ENCODE data around the gene BRS3.

The BRS3 gene

DNA sequence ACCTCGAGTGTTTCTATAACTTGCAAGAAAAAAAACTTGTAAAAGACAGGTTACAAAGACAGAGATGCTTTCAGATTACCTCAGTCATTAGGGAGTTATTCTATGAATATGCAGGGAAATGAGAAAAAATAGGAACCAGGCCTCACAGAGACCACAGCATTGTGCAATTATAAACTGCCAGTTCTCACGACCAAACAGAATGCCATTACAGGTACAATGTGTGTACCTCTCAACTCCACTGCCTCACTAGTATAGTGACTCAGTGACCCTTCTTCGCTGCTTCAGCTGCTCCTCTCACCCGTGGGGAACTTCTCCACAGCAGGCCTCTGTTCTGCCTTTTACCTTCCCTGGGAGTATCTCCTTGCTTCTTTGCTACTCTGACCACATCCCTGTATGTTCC is 7.3 kb downstream of the BRS3 start:
- no peak for DNase-seq (ENCODE audit: low read depth in 2 of 2)

DNA sequence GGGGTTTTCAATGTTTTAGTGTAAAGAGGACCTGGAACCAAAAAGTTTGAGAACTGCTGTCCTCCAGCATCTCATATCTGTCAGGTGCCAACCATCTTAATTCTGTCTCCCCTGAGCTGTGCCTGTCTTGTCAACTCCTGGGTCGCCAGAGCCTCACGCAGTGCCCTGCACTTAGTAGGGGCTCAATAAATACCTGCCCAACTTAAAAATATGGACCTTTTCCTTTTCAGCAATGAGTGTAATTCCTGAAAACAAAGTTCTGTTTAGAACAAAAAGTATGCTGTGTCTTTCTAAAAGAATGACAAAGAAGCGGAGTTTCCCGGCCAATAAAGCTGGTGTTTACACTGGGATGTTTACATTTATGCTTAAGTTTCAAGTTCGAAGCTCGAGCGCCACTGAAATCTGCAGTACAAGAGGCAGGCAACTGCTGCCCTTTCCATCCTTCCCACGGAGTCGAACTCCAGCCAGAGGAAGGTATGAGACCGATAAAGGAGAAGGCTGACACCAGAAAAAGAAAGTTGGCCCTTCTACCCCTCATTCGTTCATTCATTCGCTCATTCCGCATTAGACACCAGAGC is 8.5 kb downstream of the BRS3 start:
- DNase-seq (ENCODE audit: low read depth in 2 of 2) = no peak

DNA sequence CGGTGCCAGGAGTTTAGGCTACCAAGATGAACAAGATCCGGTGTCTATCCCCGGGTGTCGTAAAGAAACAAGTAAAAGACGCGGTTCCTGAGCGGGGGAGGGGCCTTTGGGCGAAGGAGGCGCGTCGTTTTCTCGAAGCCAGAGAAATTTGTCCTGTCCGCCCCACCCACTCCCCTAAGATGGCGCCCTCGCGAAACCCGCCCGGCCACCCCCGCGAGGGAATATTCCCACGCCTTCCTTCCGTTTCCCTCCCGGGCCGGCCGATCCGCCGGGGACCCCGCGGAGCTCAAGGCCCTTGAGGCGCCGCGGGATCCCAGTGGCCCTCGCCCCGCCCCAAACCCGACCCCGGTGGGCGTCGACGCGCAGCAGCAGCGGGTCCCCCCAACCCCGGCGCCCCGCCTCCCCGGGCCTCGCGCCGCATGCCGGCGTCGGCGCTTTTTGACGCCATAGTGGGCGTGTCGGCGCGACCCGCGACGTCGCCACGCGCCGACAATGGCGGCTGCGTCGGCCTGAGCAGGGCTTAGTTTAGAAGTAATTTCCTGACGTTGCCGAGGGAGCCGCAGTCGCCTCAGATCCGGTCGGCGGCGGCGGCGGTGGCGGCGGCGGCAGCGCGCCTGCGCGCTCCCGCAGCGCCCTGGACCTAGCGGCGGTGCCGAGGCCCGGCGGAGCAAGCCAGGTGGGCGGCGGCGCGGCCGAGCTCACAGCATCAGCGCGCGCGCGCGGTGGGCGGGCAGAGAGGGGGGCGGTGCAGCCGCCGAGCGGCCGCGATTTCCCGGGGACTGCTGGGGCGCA is 9.2 kb downstream of the BRS3 start:
- peak; percentile 73 for DNase-seq (ENCODE audit: low read depth in 2 of 2)

DNA sequence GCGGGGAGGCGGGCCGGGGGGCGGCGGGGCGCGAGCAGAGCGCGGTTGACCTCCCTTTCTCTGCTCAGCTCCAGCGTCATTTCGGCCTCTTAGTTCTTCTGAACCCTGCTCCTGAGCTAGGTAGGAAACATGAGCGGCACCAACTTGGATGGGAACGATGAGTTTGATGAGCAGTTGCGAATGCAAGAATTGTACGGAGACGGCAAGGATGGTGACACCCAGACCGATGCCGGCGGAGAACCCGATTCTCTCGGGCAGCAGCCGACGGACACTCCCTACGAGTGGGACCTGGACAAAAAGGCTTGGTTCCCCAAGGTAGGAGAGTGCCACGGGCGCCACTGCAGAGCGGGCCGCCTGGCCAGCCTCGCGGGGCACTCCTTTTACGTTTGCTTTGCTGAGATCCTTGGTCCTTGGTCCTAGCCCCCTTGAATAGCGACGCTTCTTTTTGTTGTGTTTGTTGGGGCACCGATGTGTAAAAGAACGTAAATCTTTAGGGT is 9.9 kb downstream of the BRS3 start, which contains the start of gene HTATSF1:
Gene HTATSF1 (plus strand): TSS at position 37 of the 497 bp plus-strand sequence. CDS start 93 bp downstream, at position 130.
- DNase-seq (ENCODE audit: low read depth in 2 of 2) = no peak

DNA sequence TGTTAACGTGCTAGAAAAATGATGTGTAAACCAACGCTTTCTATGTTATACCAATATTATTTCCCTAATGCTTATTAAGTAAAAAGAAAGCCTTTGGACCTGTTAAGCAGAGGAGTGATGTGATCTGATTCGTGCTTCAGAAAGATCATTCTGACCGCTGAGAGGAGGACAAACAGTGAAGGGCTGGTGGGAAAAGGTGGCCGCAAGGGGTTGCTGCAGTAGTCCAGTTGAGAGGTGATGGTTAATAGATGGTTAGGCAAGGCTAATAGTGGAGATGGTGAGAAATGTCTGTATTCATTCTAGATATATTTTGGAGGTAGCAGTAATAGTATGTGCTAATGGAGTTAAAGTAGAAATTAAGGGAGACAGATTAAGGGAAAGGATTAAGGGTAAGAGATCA is 31.3 kb downstream of the BRS3 start:
- DNase-seq (ENCODE audit: low read depth in 2 of 2) = no peak

DNA sequence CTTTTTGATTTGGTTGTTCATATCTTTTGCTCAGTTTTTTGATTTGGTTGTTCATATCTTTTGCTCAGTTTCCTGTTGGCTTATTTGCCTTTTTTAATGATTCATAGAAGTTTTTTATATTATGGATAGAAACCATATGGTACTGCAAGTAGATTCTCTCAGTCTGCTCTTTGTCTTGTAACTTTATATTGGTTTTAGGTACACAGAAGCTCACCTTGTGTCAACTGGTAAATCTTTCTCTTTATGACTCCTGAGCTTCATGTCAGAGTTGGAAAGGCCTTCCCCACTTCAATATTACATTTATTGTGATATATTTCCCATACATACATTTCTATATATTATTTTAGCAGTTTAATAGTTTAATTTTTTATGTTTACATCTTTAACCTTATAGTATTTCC is 36.0 kb downstream of the BRS3 start:
- DNase-seq (ENCODE audit: low read depth in 2 of 2) = no peak

DNA sequence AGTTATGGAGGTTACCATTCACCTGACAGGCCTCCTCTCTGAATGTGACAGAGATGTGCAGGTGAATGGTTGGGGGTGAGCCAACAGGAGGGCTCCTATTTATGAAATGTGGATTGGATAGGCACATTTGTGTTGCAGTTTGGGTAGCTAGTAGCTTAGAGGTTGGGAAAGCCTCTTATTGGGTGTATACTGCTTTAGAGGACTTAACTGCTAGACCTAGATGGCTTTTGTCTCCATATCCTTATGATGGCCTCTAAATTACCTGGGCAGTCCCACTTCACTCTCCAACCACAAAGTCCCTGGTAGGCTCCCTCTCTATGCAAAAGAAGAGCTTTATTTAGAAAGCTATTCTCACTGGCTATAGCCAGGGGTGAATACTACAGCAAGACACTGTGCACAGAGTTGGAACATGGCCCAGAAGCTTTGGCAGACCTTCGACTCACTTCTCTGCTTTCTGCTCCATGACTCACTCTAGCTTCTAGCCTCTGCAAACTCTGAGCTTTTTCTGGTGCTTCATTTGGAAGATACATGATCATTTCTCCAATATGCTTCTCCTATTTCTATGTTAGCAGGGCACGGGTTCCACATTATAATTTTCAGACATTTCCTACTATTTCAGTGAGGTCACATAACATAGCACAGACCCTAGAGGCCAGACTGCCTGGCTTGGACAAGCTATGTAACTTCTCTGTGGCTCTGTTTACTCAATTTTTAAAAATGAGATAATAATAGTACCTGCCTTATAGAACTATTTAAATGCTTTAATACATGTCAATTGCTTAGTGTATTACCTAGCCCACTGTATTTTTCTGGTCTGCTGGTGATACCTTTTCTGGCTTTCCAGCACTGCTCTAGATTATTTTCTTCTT is 38.2 kb downstream of the BRS3 start:
- DNase-seq (ENCODE audit: low read depth in 2 of 2) = no peak

DNA sequence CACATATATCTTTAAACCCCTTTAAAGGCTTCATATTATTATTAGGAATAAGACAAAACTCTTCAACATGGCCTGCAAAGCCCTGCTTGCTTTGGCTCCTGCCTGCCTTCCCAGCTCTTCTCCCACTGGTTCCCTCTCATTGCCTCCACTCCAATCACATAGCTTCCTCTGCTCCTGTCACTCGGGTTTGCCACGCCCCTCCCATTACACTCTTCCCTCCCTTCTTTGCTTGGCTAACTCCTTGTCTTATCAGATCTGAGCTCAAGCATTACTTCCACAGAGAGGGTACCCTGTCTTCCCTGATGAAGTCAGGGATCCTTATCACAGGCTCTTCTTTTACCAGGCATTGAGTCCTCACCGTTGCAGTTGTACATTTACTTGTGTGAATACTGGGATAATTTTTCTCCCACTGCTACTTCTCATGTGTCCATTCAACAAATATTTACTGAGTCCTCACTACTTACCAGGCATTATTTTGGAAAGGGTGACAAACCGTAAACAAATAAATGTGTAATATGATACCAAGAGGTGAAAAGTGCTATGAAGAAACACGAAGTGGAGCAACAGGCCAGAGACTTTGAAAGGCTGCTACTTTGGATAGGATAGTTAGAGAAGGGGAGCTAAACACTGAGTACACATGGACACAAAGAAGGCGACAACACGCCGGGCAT is 41.0 kb downstream of the BRS3 start:
- no peak for DNase-seq (ENCODE audit: low read depth in 2 of 2)

DNA sequence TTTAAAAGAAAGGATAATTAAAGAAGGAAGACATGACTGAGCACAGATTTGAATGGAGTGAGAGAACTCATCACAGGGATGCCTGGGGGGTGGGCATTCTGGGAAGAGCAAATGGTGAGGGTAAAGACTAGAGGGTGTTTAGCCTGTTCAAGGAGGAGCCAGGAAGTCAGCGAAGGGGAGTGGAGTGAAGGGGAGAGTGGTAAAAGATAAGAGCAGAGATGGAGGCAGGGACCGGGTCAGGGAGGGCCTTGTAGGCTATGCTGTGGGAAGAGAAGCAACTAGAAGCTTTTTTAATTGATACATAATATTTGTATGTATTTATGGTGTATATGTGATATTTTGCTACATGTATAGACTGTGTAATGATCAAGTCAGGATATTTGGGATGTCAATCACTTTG is 42.0 kb downstream of the BRS3 start:
- no peak for DNase-seq (ENCODE audit: low read depth in 2 of 2)

DNA sequence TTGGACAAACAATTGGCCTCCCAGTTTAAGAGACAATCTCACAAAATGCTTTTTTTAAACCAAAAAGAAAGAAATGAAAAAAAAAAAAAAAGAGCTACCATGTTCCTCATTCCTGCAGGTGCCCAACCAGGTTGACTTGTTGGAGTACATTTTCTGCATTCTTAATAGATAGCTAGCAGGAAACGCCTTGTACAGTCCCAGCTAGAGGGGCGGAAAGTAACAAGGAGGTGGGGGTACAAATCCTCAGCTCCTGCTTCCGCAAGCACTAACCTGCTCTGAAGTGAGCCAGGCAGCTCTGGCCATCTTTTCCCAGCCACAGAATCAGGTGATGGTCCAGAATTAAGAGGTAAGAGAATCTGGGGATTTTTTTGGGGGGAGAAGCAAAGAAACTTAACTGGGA is 44.2 kb downstream of the BRS3 start, which contains the start of gene VGLL1:
Gene VGLL1 (plus strand): TSS at position 265 of the 400 bp plus-strand sequence. CDS start 3,806 bp downstream, outside the sequence.
- no peak for DNase-seq (ENCODE audit: low read depth in 2 of 2)

DNA sequence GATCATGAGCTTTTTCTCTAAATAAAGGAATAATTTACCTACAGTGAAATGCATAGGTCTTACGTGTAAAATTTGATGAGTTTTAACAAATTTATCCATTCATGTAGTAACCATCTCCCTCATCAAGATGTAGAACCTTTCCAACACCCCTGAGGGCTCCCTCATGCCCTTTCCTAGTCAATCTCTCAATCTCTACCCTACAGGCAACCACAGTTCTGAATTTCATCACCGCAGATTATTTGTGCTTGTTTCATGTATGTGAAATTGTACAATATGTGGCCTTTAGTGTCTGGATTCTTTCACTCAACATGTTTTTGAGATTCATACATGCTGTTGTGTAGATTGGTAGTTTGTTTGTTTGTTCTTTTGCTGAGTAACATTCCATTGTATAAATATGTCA is 46.4 kb downstream of the BRS3 start:
- DNase-seq (ENCODE audit: low read depth in 2 of 2) = no peak

DNA sequence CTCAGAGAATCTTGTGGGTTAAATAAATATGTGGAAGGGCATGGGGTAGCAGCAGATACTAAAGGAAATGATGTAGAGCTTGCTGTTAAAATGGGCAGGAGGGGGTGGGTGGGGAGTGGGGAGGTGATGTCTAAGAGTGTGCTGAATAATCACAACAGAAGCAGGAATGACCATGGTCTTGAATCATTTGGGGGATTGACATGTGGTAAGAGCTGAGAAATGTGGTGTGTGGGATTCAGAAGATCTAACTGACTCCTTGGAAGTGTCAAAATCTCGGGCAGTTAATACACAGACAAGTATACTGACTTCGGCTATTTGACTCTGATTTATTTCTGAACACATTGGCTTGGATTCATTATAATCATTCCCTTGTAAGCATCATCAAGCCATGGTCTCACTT is 51.1 kb downstream of the BRS3 start:
- no peak for DNase-seq (ENCODE audit: low read depth in 2 of 2)

DNA sequence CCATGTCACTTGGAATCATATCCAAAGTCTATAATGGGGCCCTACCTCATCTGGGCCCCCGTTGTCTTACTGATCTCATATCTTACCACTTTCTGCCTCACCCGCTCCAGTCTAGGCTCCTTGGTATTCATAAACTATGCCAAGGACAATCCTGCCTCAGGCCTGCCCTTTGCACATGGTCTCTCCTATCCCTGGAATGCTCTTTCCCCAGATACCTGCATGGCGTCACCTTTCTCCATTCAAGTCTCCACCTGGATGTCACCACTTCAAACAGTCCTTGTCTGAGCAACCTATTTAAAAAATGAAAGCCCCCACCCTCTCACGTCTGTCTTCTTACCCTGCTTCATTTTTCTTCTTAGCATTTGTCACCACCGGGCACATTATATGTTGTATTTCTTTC is 52.5 kb downstream of the BRS3 start:
- DNase-seq (ENCODE audit: low read depth in 2 of 2) = no peak

DNA sequence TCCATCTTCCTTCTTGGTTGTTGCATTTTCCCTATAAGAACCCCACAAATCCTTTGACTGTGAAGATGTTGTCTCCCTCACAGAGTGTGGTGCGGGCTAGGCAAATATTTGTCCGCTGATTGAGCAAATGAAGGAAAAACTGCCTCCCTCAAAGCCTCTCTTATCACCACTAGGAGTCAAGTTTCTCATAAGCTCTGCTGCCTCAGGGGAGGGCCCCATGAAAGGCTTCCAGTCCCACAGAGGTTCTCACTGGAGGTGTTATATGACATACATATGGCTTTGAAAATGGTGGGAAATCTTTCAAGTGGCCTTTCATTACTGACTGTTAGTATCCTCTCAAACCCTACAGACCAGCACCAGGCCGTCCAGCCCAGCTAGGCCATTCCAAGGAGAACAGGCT is 53.5 kb downstream of the BRS3 start:
- DNase-seq (ENCODE audit: low read depth in 2 of 2) = no peak

DNA sequence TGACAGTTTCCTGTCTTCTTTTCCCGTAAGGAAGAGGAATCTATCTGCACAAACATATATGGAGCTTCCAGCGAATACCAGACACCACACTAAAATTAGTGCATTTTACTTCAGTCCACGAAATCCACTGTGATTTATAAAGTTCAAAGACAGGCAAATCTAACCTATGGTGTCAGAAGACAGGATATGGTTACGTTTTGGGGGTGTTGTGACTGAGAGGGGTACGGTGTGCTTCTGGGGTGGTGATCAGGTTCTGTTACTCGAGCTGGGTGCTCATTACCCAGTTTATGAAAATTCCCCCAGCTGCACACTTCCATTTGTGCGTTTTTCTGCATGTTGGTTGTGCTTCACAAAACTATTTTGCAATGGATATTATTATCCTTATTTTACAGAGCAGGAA is 54.5 kb downstream of the BRS3 start:
- DNase-seq (ENCODE audit: low read depth in 2 of 2) = no peak
